RKO (cell line): ENCODE measurements around the gene PEX14.

Source experiments
- DNase-seq: peaks from one replicate; pipeline ENCODE4 v3.0.0-alpha.2; 2016; ENCODE audit warnings: low spot score

The PEX14 gene

DNA sequence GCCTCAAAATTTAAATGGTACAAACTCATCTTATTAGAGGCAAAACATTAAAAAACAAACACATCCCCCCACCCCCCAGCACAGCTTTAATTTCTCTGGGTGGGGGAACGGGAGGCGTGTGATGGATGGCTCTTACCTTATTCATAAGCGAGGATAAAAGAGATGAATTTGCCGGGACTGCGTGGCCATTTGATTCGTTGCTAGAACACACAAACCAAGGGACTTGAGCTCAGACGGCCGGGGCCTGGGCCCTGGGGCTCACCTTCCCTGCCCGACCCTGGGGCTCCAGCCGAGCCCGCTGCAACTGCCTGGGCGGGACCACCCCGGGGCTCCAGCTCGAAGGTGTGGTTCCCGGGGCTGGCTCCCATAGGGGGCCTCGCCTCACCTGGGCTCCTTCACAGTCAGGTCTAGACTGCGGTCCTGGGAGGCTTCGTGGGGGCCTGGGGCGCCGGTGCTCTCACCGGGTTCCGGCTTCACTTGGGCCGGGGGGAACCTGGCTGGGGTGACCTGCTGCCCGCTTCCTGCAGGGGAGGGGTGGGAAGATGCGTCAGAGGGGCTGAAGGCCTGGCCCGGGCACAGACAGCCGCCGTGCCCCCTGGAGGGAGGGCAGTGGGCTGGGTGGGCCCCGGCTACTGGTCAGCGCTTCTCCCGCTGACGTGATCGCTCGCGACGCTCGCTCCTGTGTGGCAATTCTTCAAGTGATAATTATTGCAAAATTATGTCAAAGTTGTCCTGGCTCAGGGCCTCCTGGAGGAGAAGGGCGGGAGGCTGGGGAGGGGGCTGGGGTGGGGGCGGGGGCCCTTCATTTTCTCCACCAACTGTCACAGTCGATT is 176.0 kb downstream of the PEX14 start:
- no peak for DNase-seq

DNA sequence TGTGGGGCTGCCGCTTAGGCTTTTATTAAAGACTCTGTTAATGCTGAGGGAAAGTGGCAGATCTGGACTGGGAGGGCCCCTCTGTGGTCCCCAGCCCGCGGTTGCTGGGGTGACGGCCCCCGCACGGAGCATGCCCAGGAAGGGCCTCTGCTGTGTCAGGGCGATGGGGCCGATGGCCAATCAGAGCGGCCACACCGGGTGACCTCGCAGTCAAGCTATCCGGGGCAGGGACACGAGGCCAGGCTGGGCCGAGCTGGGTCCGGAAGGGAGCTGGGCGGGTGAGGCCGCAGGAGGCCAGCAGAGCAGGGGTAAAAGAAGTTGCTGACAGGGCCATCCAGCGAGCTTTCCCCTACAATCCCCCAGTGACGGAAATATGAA is 176.6 kb downstream of the PEX14 start:
- DNase-seq = peak; percentile 25

DNA sequence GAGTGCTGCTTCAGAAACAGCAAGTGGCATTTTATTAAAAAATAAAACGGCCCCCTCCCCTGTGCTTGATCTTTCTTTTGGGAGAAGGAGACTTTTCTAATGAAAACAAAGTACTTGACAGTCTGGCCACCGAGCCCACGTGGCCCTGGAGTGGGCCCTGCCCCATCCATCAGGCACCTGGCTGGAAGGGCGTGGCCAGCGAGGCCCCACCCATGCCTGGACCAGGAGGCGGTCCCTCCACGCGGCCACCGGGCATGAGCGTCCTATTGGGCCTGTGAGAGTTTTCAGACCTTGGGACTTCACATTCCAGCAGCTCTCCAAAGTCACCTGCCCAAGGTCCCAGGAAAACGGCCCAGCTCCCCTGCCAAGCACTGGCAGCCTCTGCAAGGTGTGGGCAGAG is 177.0 kb downstream of the PEX14 start:
- DNase-seq = no peak

DNA sequence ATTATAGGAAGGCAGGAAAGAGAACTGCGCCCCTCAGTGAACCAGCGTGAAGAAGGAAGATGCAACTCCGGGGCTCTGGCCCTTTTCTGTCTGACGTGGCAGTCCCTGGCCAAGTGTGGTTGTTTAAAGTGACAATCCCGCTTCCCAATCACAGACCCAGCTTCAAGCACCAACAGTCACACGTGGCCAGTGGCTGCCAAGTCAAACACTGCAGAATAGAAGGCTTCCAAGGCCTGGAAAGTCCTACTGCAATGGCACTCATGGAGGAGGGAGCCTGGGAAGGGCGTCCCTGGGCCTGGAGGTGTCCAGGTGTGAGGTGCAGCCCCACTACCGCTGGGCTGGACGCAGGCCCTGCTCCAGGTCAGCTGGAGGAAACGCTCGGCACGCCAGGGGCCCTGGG is 177.9 kb downstream of the PEX14 start:
- no peak for DNase-seq

DNA sequence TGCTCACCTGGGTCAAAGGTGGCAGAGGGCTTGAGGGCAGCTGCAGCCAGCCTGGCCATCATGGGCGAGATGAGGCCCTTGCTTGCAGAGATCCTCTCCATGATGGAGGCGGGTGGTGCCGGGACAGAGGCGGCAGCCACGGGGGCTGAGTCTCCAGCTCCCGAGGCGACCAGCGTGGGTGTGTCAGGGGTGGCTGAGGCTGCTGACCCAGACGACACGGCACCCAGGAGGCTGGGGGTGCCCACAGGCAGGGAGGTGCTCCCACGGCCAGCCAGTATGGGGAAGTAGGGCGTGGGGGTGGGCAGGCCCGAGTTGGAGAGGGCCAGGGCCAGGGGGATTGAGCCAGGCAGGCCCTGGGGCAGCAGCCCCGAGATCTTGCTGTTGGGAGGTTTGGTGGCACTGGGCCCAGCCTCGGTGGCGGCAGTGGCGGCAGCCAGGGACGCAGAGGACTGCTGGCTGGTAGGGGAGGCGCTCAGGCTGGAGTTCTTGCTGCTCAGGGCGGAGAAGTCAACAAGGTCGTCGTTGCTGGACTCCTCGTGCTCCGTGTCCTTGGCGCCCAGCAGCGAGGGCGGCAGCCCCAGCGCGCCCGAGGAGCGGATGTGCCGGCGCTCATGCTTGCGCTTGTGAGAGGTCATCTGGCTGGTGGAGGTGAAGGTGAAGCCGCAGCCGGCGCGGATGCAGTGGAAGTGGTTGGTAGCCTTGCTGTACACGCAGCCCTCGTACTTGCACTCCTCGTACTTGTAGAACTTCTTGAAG is 178.8 kb downstream of the PEX14 start:
- DNase-seq = no peak

- DNase-seq = no peak
Observed at GRCh38 chr1:10655002-10655401, 180.3 kb downstream of the PEX14 start.

DNA sequence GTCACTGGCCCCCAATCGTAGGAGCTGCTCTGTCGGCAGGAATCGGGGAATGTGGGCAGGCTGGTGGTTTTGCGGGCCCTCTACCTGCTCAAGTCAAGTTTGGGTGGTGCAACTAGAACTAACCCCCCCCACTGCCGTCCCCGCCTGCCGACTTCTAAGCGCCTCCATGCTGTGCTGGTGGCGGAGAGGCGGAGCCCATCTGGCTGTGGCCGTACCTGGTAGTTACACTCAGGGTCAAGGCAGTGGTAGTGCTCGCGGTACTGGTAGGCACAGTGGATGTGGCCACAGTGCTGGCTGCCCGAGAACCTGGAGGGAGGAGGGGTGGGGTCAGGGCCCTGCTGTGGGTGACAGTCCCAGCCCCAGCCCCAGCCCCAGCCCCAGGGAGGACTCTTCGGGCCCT is 181.7 kb downstream of the PEX14 start:
- DNase-seq = no peak

DNA sequence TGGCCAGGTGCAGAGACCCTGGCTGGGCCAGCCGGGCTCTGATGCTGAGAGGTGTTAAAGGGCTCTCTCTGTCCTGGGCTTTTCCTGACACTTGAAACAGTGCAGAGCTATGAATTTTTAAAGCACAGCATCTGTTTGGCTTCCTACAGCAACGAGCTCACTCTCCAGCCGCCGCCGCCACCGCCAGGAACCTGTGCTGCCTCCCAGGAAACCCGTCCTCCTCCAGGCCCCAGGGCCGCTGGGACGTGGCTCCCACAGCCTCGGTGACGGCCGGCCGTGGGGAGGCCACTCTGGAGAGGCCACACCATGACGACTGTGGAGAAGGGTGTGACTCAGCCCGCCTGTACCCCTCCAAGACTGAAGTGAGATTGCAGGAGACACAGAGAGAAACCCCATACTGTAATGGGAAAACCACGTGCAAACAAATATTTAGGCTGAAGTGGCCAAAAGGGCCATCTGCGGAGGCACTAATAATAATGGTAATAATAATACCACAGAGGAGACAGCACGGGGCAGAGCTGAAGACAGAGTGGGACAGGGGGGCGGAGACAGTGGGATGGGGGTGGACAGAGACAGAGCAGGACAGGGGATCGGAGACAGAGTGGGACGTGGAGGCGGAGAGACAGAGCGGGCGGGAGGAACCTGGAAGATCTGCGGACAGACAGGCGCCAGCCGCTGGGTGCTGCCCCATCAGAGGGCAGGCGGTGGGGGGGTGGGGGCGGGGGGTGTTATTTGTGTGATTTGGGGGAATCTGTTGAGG is 182.5 kb downstream of the PEX14 start:
- no peak for DNase-seq

DNA sequence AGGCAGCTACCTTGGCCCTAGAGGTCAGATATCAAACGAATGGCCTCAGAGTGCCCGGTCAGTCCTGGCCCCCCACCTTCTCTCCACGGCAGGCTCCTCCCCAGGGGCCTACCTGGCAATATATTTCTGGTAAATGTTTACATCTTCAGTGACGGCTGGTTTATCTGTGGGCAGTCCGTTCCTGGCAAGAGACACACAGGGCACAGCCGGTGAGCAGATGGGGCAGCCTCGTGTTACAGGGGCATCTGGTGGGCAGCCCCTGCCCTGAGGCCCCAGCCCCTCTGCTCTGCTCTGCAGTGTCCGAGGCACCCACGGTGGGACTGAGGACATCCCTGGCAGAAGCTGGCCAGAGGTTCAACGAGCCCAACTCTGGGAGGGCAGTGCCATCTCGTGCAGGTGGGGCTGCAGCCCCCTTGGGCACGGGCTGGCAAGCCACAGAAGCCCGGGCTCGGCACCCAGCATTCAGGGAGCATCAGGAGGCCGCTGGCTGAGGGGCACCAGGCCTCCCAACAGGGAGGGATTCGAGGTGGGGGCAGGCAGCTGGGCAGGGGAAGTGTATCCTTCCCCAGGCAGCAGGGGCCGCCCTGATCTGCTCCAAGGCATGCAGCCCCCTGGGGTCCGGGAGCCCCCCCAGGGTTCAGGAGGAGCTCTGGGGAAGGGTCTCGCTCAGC is 183.8 kb downstream of the PEX14 start:
- no peak for DNase-seq

DNA sequence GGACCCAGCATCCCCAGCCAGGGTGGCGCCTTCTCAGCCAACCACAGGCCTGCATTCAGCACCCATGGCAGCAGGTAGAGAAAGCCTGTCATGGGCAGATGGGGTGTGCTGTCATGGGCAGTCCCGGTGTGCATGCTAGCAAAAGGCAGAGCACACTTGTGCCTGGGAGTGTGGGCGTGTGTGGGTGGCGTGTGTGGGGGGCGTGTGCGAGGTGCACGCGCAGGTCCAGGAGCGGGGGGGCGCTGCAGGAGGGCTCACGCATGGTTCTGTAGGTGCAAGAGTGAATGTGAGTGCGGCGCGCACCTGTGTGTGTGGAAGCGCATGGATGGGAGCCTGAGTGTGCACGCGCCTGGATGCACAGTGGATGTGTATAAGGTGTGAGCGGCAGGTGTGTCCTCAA is 184.5 kb downstream of the PEX14 start:
- no peak for DNase-seq

- no peak for DNase-seq
Observed at GRCh38 chr1:10659646-10660540, 185.1 kb downstream of the PEX14 start.

DNA sequence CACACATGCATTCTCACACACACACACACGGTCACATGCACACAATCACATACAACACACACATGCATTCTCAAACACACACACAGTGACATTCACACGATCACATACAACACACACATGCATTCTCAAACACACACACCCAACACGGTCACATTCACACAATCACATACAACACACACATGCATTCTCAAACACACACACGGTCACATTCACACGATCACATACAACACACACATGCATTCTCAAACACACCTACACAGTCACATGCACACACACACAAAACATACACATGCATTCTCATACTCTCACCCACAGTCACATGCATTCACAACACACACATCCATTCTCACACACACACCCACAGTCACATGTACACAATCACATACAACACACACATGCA is 186.7 kb downstream of the PEX14 start:
- no peak for DNase-seq

- DNase-seq = no peak
Observed at GRCh38 chr1:10662090-10662688, 187.4 kb downstream of the PEX14 start.

GRCh38 chr1:10662824-10663677 is 188.3 kb downstream of the PEX14 start:
- no peak for DNase-seq

DNA sequence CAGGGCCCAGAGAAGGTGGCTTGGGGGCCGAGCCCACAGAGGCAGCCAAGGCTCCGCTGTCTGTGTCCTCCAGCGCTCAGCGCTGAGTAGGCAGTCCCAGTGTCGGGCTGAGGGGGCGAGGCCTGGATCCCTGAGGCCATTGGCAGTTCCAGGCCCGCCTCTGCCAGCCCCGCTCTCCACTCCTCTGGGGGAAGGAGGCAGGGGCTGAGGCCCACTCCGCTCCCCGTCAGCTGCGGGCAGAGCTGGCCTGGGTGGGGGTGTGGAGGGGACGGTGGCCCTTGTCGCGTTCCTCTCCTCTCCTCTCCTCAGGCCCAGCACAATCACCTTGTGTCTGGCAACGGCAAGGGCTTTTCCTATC is 188.9 kb downstream of the PEX14 start:
- DNase-seq = no peak

DNA sequence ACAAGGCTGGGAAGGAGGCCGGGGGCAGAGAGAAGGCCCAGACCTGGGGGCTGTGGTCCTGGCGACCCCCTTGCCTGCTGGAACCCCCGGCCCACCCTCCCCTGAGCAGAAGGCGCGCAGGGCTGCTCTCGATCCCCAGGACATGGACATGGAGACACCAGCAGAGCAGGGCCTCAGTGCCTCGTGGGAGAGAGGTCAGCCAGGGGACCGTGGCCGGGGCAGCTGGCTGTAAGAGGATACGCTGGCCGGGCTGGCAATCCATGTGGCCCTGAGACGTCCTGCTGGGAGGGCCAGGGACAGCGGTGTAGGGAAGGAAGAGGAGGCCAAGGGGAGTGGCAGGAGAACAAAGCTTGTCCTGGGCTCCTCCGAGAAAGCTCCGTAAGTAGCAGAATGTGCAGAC is 189.5 kb downstream of the PEX14 start:
- no peak for DNase-seq

- DNase-seq = no peak
Observed at GRCh38 chr1:10665226-10665625, 190.5 kb downstream of the PEX14 start.

DNA sequence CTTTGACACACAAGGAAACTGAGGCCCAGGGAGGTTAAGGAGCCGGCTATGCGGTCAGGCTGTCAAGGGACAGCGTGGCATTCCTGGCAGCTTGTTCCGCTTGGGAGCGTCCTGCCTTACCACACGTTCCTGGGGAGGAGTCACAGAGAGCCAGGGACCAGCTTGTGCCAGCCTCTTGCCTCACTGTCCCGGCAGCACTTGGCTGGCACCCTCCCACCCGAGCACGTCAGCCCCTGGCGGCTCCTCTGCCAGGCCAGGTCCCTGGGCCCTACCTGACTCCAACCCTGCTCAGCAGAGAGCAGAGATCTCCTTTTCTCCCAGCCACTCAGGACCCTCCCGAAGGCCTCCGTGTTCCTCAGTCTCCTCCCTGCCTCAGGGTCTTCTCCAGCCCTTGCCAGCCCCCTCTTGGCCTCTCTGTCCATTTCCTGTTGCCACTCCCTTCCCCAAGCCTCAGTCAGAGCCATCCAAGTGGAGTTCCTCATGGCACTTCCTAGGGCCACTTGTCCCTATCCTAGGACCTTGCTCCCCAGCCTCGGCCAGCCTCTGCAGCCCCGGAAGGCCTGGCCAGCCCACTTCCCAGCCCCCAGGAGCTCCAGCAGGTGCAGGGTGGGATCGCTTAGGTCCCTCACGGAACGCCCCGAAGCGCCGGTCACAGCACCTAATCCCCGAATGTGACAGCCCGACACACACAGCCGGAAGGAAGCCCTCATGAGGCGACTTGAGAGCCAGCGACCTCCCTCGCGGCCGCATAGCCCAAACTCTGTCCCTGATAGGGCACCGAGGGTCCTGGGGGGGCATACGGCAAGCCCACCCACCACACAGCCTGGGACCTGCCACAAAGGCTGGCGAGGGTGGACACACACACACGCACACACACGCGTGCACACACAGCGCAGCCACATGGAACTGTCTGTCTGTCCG is 191.4 kb downstream of the PEX14 start:
- DNase-seq = no peak
